GM23338 (cell line): Measurements from ENCODE around the gene CBX5. TPM values are rescaled to one million over a fixed set of nuclear protein-coding genes. Genes with fewer than 3 reads are reported as not detected.

Source experiments
- EZH2phosphoT487 ChIP-seq: fragments of 200-600 bp; sonication (generic); IDR thresholded peaks from one replicate; pipeline ENCODE4 v1.8.1; 2018; ENCODE audit warnings: antibody characterized with exemption; ENCODE audit not compliant: unreplicated experiment
- NANOG ChIP-seq: IDR thresholded peaks from 2 replicates; pipeline ENCODE4 v1.6.1; 2016; ENCODE audit warnings: antibody characterized with exemption, borderline replicate concordance
- POLR2AphosphoS5 ChIP-seq: IDR thresholded peaks from 2 replicates; pipeline ENCODE4 v1.6.1; 2016; ENCODE audit warnings: antibody characterized with exemption, low read depth
- STAT1 ChIP-seq: IDR thresholded peaks from one replicate; pipeline ENCODE4 v1.6.1; 2016; ENCODE audit warnings: antibody characterized with exemption; ENCODE audit not compliant: unreplicated experiment
- ZNF114 ChIP-seq: fragments of 250-450 bp; sonication (Bioruptor Pico); IDR thresholded peaks from 2 replicates; pipeline ENCODE4 v1.5.0; 2020; ENCODE audit warnings: mild to moderate bottlenecking, moderate library complexity
- ZNF331 ChIP-seq: fragments of 250-450 bp; sonication (Bioruptor Pico); IDR thresholded peaks from 2 replicates; pipeline ENCODE4 v1.5.0; 2020; ENCODE audit warnings: low read depth, mild to moderate bottlenecking, moderate library complexity
- polyA plus RNA-seq: library from polyadenylated mRNA; unstranded; fragments of >200 nt; fragmentation: Nextera tagmentation; extraction: Ambion mirVana; gene quantifications from 2 replicates; pipeline ENCODE4 v1.2.1, GENCODE V29; 2016
- total RNA-seq: library from RNA; depleted of rRNA; stranded (reverse); fragments of >200 nt; shearing (Covaris generic); gene quantifications from 2 replicates; pipeline ENCODE4 v1.2.3, GENCODE V29; 2014
- TF ChIP-seq, protein P1 (sequence below): fragments of 250-450 bp; sonication (Bioruptor Pico); IDR thresholded peaks from 2 replicates; pipeline ENCODE4 v1.5.0; 2020; ENCODE audit warnings: mild to moderate bottlenecking, moderate library complexity
- TF ChIP-seq, protein P2 (sequence below): IDR thresholded peaks from 2 replicates; pipeline ENCODE4 v1.6.1; 2016; ENCODE audit warnings: antibody characterized with exemption
- TF ChIP-seq, protein P3 (sequence below): IDR thresholded peaks from one replicate; pipeline ENCODE4 v1.6.1; 2018; ENCODE audit warnings: antibody characterized with exemption; ENCODE audit not compliant: unreplicated experiment

CBX5 gene
- total and polyA plus RNA-seq, 2 experiments from 2014 or later, result 152 to 212 TPM

DNA sequence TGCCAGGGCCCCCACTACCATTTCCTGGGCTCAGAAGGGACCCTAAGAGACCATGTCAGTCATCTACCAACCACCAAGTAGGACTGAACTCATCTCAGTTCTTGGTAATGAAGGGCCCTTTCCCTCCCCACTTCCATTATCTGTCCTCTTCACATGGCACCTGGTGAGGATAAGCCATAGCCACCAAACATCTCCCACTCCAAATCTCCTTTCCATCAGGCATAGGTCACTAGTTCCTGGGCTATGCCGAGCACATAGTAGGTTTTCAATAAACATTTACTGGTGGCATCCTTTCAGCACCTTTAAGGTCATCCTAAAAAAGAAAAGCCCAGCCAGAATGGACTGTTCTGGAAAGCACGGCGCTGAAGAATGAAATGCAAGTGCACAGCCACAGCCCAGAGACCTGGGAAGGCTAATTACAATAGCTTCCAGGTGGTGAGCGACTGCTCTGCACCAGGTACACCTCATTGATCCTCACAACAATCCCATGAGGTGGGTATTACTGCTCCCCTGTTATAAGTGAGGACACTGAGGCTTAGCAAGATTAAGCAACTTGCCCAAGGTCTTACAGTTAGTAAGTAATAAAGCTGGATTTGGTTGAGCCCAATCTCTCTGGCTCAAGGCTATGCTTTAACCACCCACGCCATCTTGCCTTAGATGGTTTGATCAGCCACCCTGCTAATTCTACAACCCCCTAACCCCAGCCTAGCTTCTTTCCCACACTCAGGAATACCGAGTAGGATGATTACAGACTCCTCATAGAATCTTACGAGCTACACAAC lies 95.7 kb downstream of the CBX5 start (continued):
- TF ChIP-seq, protein P1, sequence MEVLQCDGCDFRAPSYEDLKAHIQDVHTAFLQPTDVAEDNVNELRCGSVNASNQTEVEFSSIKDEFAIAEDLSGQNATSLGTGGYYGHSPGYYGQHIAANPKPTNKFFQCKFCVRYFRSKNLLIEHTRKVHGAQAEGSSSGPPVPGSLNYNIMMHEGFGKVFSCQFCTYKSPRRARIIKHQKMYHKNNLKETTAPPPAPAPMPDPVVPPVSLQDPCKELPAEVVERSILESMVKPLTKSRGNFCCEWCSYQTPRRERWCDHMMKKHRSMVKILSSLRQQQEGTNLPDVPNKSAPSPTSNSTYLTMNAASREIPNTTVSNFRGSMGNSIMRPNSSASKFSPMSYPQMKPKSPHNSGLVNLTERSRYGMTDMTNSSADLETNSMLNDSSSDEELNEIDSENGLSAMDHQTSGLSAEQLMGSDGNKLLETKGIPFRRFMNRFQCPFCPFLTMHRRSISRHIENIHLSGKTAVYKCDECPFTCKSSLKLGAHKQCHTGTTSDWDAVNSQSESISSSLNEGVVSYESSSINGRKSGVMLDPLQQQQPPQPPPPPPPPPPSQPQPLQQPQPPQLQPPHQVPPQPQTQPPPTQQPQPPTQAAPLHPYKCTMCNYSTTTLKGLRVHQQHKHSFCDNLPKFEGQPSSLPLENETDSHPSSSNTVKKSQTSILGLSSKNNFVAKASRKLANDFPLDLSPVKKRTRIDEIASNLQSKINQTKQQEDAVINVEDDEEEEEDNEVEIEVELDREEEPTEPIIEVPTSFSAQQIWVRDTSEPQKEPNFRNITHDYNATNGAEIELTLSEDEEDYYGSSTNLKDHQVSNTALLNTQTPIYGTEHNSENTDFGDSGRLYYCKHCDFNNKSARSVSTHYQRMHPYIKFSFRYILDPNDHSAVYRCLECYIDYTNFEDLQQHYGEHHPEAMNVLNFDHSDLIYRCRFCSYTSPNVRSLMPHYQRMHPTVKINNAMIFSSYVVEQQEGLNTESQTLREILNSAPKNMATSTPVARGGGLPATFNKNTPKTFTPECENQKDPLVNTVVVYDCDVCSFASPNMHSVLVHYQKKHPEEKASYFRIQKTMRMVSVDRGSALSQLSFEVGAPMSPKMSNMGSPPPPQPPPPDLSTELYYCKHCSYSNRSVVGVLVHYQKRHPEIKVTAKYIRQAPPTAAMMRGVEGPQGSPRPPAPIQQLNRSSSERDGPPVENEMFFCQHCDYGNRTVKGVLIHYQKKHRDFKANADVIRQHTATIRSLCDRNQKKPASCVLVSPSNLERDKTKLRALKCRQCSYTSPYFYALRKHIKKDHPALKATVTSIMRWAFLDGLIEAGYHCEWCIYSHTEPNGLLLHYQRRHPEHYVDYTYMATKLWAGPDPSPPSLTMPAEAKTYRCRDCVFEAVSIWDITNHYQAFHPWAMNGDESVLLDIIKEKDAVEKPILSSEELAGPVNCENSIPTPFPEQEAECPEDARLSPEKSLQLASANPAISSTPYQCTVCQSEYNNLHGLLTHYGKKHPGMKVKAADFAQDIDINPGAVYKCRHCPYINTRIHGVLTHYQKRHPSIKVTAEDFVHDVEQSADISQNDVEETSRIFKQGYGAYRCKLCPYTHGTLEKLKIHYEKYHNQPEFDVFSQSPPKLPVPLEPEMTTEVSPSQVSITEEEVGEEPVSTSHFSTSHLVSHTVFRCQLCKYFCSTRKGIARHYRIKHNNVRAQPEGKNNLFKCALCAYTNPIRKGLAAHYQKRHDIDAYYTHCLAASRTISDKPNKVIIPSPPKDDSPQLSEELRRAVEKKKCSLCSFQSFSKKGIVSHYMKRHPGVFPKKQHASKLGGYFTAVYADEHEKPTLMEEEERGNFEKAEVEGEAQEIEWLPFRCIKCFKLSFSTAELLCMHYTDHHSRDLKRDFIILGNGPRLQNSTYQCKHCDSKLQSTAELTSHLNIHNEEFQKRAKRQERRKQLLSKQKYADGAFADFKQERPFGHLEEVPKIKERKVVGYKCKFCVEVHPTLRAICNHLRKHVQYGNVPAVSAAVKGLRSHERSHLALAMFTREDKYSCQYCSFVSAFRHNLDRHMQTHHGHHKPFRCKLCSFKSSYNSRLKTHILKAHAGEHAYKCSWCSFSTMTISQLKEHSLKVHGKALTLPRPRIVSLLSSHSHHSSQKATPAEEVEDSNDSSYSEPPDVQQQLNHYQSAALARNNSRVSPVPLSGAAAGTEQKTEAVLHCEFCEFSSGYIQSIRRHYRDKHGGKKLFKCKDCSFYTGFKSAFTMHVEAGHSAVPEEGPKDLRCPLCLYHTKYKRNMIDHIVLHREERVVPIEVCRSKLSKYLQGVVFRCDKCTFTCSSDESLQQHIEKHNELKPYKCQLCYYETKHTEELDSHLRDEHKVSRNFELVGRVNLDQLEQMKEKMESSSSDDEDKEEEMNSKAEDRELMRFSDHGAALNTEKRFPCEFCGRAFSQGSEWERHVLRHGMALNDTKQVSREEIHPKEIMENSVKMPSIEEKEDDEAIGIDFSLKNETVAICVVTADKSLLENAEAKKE, result no peak
- TF ChIP-seq, protein P2, sequence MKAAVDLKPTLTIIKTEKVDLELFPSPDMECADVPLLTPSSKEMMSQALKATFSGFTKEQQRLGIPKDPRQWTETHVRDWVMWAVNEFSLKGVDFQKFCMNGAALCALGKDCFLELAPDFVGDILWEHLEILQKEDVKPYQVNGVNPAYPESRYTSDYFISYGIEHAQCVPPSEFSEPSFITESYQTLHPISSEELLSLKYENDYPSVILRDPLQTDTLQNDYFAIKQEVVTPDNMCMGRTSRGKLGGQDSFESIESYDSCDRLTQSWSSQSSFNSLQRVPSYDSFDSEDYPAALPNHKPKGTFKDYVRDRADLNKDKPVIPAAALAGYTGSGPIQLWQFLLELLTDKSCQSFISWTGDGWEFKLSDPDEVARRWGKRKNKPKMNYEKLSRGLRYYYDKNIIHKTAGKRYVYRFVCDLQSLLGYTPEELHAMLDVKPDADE, result no peak
- no peak for TF ChIP-seq STAT1
- TF ChIP-seq, protein P3, sequence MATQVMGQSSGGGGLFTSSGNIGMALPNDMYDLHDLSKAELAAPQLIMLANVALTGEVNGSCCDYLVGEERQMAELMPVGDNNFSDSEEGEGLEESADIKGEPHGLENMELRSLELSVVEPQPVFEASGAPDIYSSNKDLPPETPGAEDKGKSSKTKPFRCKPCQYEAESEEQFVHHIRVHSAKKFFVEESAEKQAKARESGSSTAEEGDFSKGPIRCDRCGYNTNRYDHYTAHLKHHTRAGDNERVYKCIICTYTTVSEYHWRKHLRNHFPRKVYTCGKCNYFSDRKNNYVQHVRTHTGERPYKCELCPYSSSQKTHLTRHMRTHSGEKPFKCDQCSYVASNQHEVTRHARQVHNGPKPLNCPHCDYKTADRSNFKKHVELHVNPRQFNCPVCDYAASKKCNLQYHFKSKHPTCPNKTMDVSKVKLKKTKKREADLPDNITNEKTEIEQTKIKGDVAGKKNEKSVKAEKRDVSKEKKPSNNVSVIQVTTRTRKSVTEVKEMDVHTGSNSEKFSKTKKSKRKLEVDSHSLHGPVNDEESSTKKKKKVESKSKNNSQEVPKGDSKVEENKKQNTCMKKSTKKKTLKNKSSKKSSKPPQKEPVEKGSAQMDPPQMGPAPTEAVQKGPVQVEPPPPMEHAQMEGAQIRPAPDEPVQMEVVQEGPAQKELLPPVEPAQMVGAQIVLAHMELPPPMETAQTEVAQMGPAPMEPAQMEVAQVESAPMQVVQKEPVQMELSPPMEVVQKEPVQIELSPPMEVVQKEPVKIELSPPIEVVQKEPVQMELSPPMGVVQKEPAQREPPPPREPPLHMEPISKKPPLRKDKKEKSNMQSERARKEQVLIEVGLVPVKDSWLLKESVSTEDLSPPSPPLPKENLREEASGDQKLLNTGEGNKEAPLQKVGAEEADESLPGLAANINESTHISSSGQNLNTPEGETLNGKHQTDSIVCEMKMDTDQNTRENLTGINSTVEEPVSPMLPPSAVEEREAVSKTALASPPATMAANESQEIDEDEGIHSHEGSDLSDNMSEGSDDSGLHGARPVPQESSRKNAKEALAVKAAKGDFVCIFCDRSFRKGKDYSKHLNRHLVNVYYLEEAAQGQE, result no peak
- no peak for TF ChIP-seq ZNF331 (CRISPR knock-in tag)
- TF ChIP-seq EZH2phosphoT487, result no peak
- TF ChIP-seq NANOG, result no peak
- TF ChIP-seq ZNF114 (CRISPR knock-in tag), result no peak
- no peak for TF ChIP-seq POLR2AphosphoS5
